ENCODE results near the gene RBL2.
"Not testable (repeated sequence)": the region's sequence is repeated elsewhere in the genome, so short reads cannot be mapped to it uniquely, and the experiment has no call there.

The RBL2 gene

GRCh38 chr16:53539346-53539745 is 105.1 kb downstream of the RBL2 start:
- DNase-seq (ENCODE audit: low read depth in 3 of 3), result not testable (repeated sequence)

DNA sequence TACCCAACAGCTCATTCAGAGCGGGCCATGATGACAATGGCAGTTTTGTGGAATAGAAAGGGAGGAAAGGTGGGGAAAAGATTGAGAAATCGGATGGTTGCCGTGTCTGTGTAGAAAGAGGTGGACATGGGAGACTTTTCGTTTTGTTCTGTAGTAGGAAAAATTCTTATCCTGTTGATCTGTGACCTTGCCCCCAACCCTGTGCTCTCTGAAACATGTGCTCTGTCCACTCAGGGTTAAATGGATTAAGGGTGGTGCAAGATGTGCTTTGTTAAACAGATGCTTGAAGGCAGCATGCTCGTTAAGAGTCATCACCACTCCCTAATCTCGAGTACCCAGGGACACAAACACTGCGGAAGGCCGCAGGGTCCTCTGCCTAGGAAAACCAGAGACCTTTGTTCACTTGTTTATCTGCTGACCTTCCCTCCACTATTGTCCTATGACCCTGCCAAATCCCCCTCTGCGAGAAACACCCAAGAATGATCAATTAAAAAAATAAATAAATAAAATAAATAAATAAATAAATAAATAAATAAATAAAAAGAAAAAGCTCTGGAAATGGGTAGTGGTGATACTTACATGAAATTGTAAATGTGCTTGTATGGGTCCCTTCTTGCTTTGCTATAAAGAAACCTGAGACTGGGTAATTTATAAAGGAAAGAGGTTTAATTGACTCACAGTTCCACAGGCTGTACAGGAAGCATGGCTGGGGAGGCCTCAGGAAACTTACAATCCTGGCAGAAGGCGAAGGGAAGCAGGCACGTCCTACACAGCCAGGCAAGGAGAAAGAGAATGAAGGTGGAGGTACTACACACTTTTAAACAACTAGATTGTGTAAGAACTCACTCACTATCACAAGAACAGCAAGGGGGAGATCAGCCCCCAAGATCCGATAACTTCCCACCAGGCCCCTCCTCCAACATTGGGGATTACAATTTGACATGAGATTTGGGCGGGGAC is 105.8 kb downstream of the RBL2 start:
- DNase-seq (ENCODE audit: low read depth in 3 of 3), result not testable (repeated sequence)
